GM11168 (cell line): ENCODE measurements around the gene ALOX12B.
"Not testable (repeated sequence)": the region's sequence is repeated elsewhere in the genome, so short reads cannot be mapped to it uniquely, and the experiment has no call there.

Experiments
- in situ Hi-C: fragments of 300-500 bp; cut with MboI; formaldehyde crosslinking; loops from one replicate; pipeline ENCODE4 v1.12.0; 2022; ENCODE audit warnings: low sequenced_read_pairs; ENCODE audit not compliant: unreplicated experiment

Gene ALOX12B

GRCh38 chr17:8119581-8120519, 32.3 kb upstream of the ALOX12B start:
- in situ Hi-C loops: no loop called here

GRCh38 chr17:8118769-8119580, 31.5 kb upstream of the ALOX12B start:
- in situ Hi-C loops: no loop called here

GRCh38 chr17:8117980-8118768, 30.7 kb upstream of the ALOX12B start, which contains the start of gene ALOXE3:
Gene ALOXE3, minus strand, starts transcription at chr17:8118514. Its CDS starts 524 bp downstream, at chr17:8117990.
- in situ Hi-C loops: no loop called here

GRCh38 chr17:8117367-8117979, 30.0 kb upstream of the ALOX12B start:
- in situ Hi-C loops: no loop called here

GRCh38 chr17:8116776-8117175, 29.3 kb upstream of the ALOX12B start:
- in situ Hi-C loops: no loop called here

GRCh38 chr17:8110907-8111306, 23.4 kb upstream of the ALOX12B start:
- in situ Hi-C loops: no loop called here

- in situ Hi-C loops: no loop called here
Measured at GRCh38 chr17:8110456-8110804, 22.9 kb upstream of the ALOX12B start.

- in situ Hi-C loops: no loop called here
Measured at GRCh38 chr17:8109661-8110455, 22.3 kb upstream of the ALOX12B start.

GRCh38 chr17:8108972-8109660, 21.6 kb upstream of the ALOX12B start:
- in situ Hi-C loops: no loop called here

GRCh38 chr17:8106980-8107379, 19.5 kb upstream of the ALOX12B start:
- in situ Hi-C loops: not testable (repeated sequence)

GRCh38 chr17:8105957-8106398, 18.5 kb upstream of the ALOX12B start:
- in situ Hi-C loops: no loop called here

GRCh38 chr17:8104911-8105310, 17.4 kb upstream of the ALOX12B start:
- in situ Hi-C loops: no loop called here

GRCh38 chr17:8103549-8103948, 16.0 kb upstream of the ALOX12B start:
- in situ Hi-C loops: no loop called here

GRCh38 chr17:8101721-8102120, 14.2 kb upstream of the ALOX12B start:
- in situ Hi-C loops: no loop called here

- in situ Hi-C loops: no loop called here
Measured at GRCh38 chr17:8100763-8101162, 13.2 kb upstream of the ALOX12B start.

GRCh38 chr17:8100111-8100510, 12.6 kb upstream of the ALOX12B start:
- in situ Hi-C loops: no loop called here

- in situ Hi-C loops: no loop called here
Measured at GRCh38 chr17:8096541-8096940, 9.0 kb upstream of the ALOX12B start.

- in situ Hi-C loops: no loop called here
Measured at GRCh38 chr17:8095361-8095760, 7.8 kb upstream of the ALOX12B start.
